IMR-90 (cell line): ENCODE results near the gene C11orf68. TPM values are rescaled to one million over a fixed set of nuclear protein-coding genes. Genes with fewer than 3 reads are reported as not detected.

Experiments
- ATAC-seq: fragments of 200-7000 bp; cut with Tn5 transposase; 2 replicates; pipeline ENCODE4 v1.9.1; 2020; ENCODE audit warnings: low read depth, mild to moderate bottlenecking, moderate library complexity
- BruUV-seq: library from RNA; stranded (reverse); fragments of 400-500 nt; replicated peaks from 2 replicates; lab custom pipeline; 2021; lab: Mats Ljungman, UMichigan
- CTCF ChIA-PET: fragments of 300-600 bp; formaldehyde crosslinking; extraction: SDS; loops from one replicate; lab custom pipeline; 2021; ENCODE audit warnings: antibody characterized with exemption; lab: Yijun Ruan, JAX
- POLR2A ChIA-PET: fragments of 300-600 bp; sonication (Branson Sonifier 250); formaldehyde crosslinking; loops from one replicate; lab custom pipeline; 2022; ENCODE audit warnings: antibody characterized with exemption; ENCODE audit not compliant: unreplicated experiment; lab: Charles Lee
- DNase-seq: peaks from one replicate; pipeline ENCODE4 v3.0.0; 2013
- H2AFZ ChIP-seq: replicated peaks from 2 replicates; pipeline ENCODE3; 2013; ENCODE audit warnings: low read length, mild to moderate bottlenecking; ENCODE audit not compliant: poor library complexity
- H2AK5ac ChIP-seq: 2 replicates; pipeline ENCODE4 v1.6.1; 2013; ENCODE audit warnings: low read depth, low read length, inconsistent platforms
- H2AK9ac ChIP-seq: replicated peaks from 2 replicates; pipeline ENCODE3; 2013; ENCODE audit warnings: mild to moderate bottlenecking, low read depth, low read length, moderate library complexity; ENCODE audit not compliant: poor library complexity
- H2BK120ac ChIP-seq: 2 replicates; pipeline ENCODE4 v1.6.1; 2013; ENCODE audit warnings: low read depth, low read length, inconsistent platforms
- H2BK15ac ChIP-seq: 3 replicates; pipeline ENCODE4 v1.6.1; 2013; ENCODE audit warnings: low read depth, low read length, inconsistent platforms
- H2BK20ac ChIP-seq: 2 replicates; pipeline ENCODE4 v1.6.1; 2013; ENCODE audit warnings: low read depth, mild to moderate bottlenecking, inconsistent platforms, low read length, moderate library complexity
- H2BK5ac ChIP-seq: 2 replicates; pipeline ENCODE4 v1.6.1; 2013; ENCODE audit warnings: mild to moderate bottlenecking, low read depth, low read length, inconsistent platforms; ENCODE audit not compliant: poor library complexity, severe bottlenecking
- H3K14ac ChIP-seq: replicated peaks from 2 replicates; pipeline ENCODE4 v1.6.1; 2013; ENCODE audit warnings: low read depth, low read length, inconsistent platforms
- H3K18ac ChIP-seq: 2 replicates; pipeline ENCODE4 v1.6.1; 2013; ENCODE audit warnings: low read depth, low read length, control low read depth
- H3K23ac ChIP-seq: 2 replicates; pipeline ENCODE4 v1.6.1; 2013; ENCODE audit warnings: low read depth, low read length, inconsistent platforms
- H3K27ac ChIP-seq: 2 replicates; pipeline ENCODE4 v1.5.1; 2013; ENCODE audit warnings: mild to moderate bottlenecking, control low read depth, low read length; ENCODE audit not compliant: insufficient read depth
- H3K27me3 ChIP-seq: 2 replicates; pipeline ENCODE4 v1.6.1; 2013; ENCODE audit warnings: low read length; ENCODE audit not compliant: control insufficient read depth, insufficient read depth
- H3K36me3 ChIP-seq: 2 replicates; pipeline ENCODE4 v1.6.1; 2013; ENCODE audit warnings: low read length, mixed read lengths; ENCODE audit not compliant: control insufficient read depth, insufficient read depth
- H3K4ac ChIP-seq: 2 replicates; pipeline ENCODE4 v1.6.1; 2013; ENCODE audit warnings: low read depth, low read length, inconsistent platforms
- H3K4me1 ChIP-seq: 2 replicates; pipeline ENCODE4 v1.6.1; 2013; ENCODE audit warnings: low read length, mixed read lengths; ENCODE audit not compliant: control insufficient read depth, insufficient read depth
- H3K4me2 ChIP-seq: 2 replicates; pipeline ENCODE4 v1.6.1; 2013; ENCODE audit warnings: low read depth, mild to moderate bottlenecking, control low read depth, low read length, moderate library complexity
- H3K4me3 ChIP-seq: 2 replicates; pipeline ENCODE4 v1.5.1; 2013; ENCODE audit warnings: low read depth, mild to moderate bottlenecking, control low read depth, low read length, moderate library complexity; ENCODE audit not compliant: insufficient read depth
- H3K56ac ChIP-seq: 2 replicates; pipeline ENCODE4 v1.6.1; 2013; ENCODE audit warnings: low read length, inconsistent platforms; ENCODE audit not compliant: insufficient read depth; ENCODE audit errors: extremely low read depth
- H3K79me1 ChIP-seq, 2 experiments: 2 replicates each; pipeline ENCODE4 v1.6.1; 2013; ENCODE audit warnings: low read length in 2 of 2, inconsistent platforms in 1 of 2, low read depth in 1 of 2
- H3K9ac ChIP-seq: 2 replicates; pipeline ENCODE4 v1.6.1; 2013; ENCODE audit warnings: low read depth, low read length, control low read depth
- H3K9me1 ChIP-seq: 2 replicates; pipeline ENCODE4 v1.6.1; 2013; ENCODE audit warnings: low read length, inconsistent platforms; ENCODE audit not compliant: insufficient read depth
- H3K9me3 ChIP-seq: 2 replicates; pipeline ENCODE4 v1.6.1; 2013; ENCODE audit warnings: low read length; ENCODE audit not compliant: control insufficient read depth, insufficient read depth
- H4K20me1 ChIP-seq: 2 replicates; pipeline ENCODE4 v1.6.1; 2013; ENCODE audit warnings: low read length, inconsistent platforms; ENCODE audit not compliant: insufficient read depth
- H4K5ac ChIP-seq: 2 replicates; pipeline ENCODE4 v1.6.1; 2013; ENCODE audit warnings: mild to moderate bottlenecking, low read depth, low read length, control low read depth
- H4K8ac ChIP-seq, 2 experiments: 2 replicates each; pipeline ENCODE4 v1.6.1; 2013; ENCODE audit warnings: low read depth in 2 of 2, low read length in 2 of 2, control low read depth in 1 of 2, inconsistent platforms in 1 of 2
- H4K91ac ChIP-seq: 2 replicates; pipeline ENCODE4 v1.6.1; 2013; ENCODE audit warnings: low read depth, low read length, inconsistent platforms; ENCODE audit not compliant: insufficient read depth
- BHLHE40 ChIP-seq: fragments of 150-350 bp; IDR thresholded peaks from 2 replicates; pipeline ENCODE4 v1.6.1; 2016; ENCODE audit warnings: mild to moderate bottlenecking, low read depth, low read length
- CEBPB ChIP-seq: IDR thresholded peaks from 2 replicates; pipeline ENCODE4 v1.6.1; 2012; ENCODE audit warnings: low read depth, low read length, improper control_type of control experiment
- CHD1 ChIP-seq: IDR thresholded peaks from 2 replicates; pipeline ENCODE4 v1.6.1; 2012; ENCODE audit warnings: low read depth, low read length, improper control_type of control experiment
- ELK1 ChIP-seq: fragments of 150-350 bp; IDR thresholded peaks from 2 replicates; pipeline ENCODE4 v1.6.1; 2016; ENCODE audit warnings: low read depth, mild to moderate bottlenecking, low read length, moderate library complexity, borderline replicate concordance
- FOS ChIP-seq: fragments of 150-350 bp; IDR thresholded peaks from 2 replicates; pipeline ENCODE4 v1.6.1; 2016; ENCODE audit warnings: low read depth, low read length
- MAFK ChIP-seq: IDR thresholded peaks from 2 replicates; pipeline ENCODE4 v1.6.1; 2012; ENCODE audit warnings: low read depth, low read length, improper control_type of control experiment
- MAZ ChIP-seq: IDR thresholded peaks from 2 replicates; pipeline ENCODE4 v1.6.1; 2012; ENCODE audit warnings: low read depth, mild to moderate bottlenecking, low read length, improper control_type of control experiment, moderate library complexity, borderline replicate concordance
- MXI1 ChIP-seq: IDR thresholded peaks from 2 replicates; pipeline ENCODE4 v1.6.1; 2012; ENCODE audit warnings: low read depth, mild to moderate bottlenecking, low read length, moderate library complexity, borderline replicate concordance
- NFE2L2 ChIP-seq: fragments of 150-350 bp; IDR thresholded peaks from 2 replicates; pipeline ENCODE4 v1.6.1; 2016; ENCODE audit warnings: low read depth, mild to moderate bottlenecking, low read length
- POLR2A ChIP-seq: IDR thresholded peaks from 2 replicates; pipeline ENCODE4 v1.6.1; 2012; ENCODE audit warnings: mild to moderate bottlenecking, low read depth, low read length
- RAD21 ChIP-seq: IDR thresholded peaks from 2 replicates; pipeline ENCODE4 v1.6.1; 2012; ENCODE audit warnings: low read length, improper control_type of control experiment
- RFX5 ChIP-seq: IDR thresholded peaks from 2 replicates; pipeline ENCODE4 v1.8.0; 2012; ENCODE audit warnings: low read depth, mild to moderate bottlenecking, low read length, moderate library complexity
- SMC3 ChIP-seq: fragments of 150-350 bp; IDR thresholded peaks from 2 replicates; pipeline ENCODE4 v1.6.1; 2016; ENCODE audit warnings: low read depth, mild to moderate bottlenecking, antibody characterized with exemption, low read length, moderate library complexity
- whole genome bisulfite sequencing, 2 experiments: methylation state at CpG; one replicate each; pipeline versions ENCODE4 v1.1.5 to v1.1.7; 2013; ENCODE audit warnings: missing lambda C conversion rate in 2 of 2; ENCODE audit not compliant: insufficient read length in 1 of 2; ENCODE audit errors: extremely low coverage in 2 of 2; 5-methylcytosine and 5-hydroxymethylcytosine counted together
- dilution Hi-C: fragments of 300-500 bp; cut with HindIII; formaldehyde crosslinking; loops from one replicate; pipeline ENCODE4 v1.14.3; 2018; ENCODE audit warnings: low sequenced_read_pairs; ENCODE audit not compliant: unreplicated experiment
- in situ Hi-C: fragments of 300-500 bp; cut with MboI; formaldehyde crosslinking; loops from 3 replicates; pipeline ENCODE4 v1.14.3; 2019; ENCODE audit warnings: low sequenced_read_pairs, inconsistent platforms, mixed read lengths
- intact Hi-C: fragments of 100-400 bp; cut with micrococcal nuclease; formaldehyde crosslinking; loops from 2 replicates; pipeline ENCODE4 v1.10.0; 2022
- polyA plus RNA-seq, 3 experiments: library from polyadenylated mRNA; depleted of rRNA; stranded (reverse); fragments of >200 nt; gene quantifications; 2 replicates each; pipeline ENCODE4 v1.2.3, GENCODE V29; 2012; ENCODE audit warnings: low replicate concordance in 1 of 3
- total RNA-seq: library from RNA; depleted of rRNA; stranded (reverse); fragments of >200 nt; gene quantifications from 2 replicates; pipeline ENCODE4 v1.2.3, GENCODE V29; 2012
- TF ChIP-seq, protein P1 (sequence below): fragments of 150-350 bp; IDR thresholded peaks from 2 replicates; pipeline ENCODE4 v1.6.1; 2017; ENCODE audit warnings: mild to moderate bottlenecking, antibody characterized with exemption, low read length, low read depth

C11orf68 gene
- total and polyA plus RNA-seq, 2 of the 4 experiments (the other 2 are of a cell fraction), result 20.3 to 104 TPM

DNA sequence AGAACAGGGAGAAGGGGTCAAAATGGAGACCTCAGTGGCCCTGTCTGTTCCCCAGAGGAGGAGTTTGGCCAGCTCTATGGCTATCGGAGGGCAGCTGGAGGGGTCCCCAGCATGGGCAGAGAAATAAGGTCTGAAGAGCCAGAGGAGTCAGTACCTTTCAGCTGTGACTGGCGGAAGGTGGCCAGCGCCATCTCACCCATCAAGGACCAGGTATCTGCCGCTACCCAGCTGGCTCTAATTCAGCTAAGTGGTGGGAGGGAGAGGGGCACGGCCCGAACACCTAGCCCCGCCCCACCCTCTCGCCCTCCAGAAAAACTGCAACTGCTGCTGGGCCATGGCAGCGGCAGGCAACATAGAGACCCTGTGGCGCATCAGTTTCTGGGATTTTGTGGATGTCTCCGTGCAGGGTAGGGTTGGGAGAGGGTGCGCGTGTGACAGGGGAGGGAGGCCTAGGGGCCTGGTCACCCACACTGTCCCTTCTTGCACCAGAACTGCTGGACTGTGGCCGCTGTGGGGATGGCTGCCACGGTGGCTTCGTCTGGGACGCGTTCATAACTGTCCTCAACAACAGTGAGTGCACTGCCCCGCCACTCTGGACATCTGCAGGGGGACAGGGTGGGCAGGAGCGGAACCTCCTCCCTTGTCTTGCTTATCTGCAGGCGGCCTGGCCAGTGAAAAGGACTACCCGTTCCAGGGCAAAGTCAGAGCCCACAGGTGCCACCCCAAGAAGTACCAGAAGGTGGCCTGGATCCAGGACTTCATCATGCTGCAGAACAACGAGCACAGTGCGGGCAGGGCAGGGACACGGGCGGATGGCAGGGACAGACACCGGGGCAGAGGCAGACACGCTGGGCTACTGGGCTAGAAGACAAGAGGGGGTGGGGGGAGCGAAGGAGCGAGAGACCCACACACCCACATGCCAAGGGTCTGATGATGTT is 36.5 kb downstream of the C11orf68 start (continued):
- TF ChIP-seq, protein P1, sequence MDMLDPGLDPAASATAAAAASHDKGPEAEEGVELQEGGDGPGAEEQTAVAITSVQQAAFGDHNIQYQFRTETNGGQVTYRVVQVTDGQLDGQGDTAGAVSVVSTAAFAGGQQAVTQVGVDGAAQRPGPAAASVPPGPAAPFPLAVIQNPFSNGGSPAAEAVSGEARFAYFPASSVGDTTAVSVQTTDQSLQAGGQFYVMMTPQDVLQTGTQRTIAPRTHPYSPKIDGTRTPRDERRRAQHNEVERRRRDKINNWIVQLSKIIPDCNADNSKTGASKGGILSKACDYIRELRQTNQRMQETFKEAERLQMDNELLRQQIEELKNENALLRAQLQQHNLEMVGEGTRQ, result no peak
- no peak for TF ChIP-seq FOS

GRCh38 chr11:65880844-65881421 is 37.9 kb downstream of the C11orf68 start:
- Histone ChIP-seq H4K20me1 (peaks cover 12% of the 10 kb centered on the region; the same call in 1 of the 2 replicates), H3K18ac (no peak overlapping the region), H2BK5ac (no peak overlapping the region), H3K79me1 (peaks cover 9 to 32% of the 10 kb centered on the region in 2 experiments), H2AFZ (peak overlapping the region; percentile 32), H2AK5ac (peak overlapping the region; percentile 67), H3K4me2 (no peak overlapping the region), H3K36me3 (peaks cover 34% of the 10 kb centered on the region), H3K4me3 (no peak overlapping the region), H3K4me1 (no peaks in the 10 kb centered on the region; the same call in 1 of the 2 replicates), H4K8ac (peak overlapping the region in 1 of 2 experiments; percentile 28; a peak in 1 of 4 replicates), H3K27me3 (no peaks in the 10 kb centered on the region), H2AK9ac (no peak overlapping the region), H4K91ac (no peak overlapping the region), H3K56ac (no peak overlapping the region), H3K27ac (no peak overlapping the region), H2BK15ac (no peak overlapping the region), H3K9ac (no peak overlapping the region), H3K9me1 (peaks cover 8% of the 10 kb centered on the region), H3K14ac (0 out of 2 replicates have a peak overlapping the region, but pooled peaks have one; percentile 21), H4K5ac (no peak overlapping the region), H3K4ac (0 out of 2 replicates have a peak overlapping the region, but pooled peaks have one; percentile 3), H2BK20ac (no peak overlapping the region), H2BK120ac (no peak overlapping the region), H3K23ac (peak overlapping the region; percentile 59; the same call in 1 of the 2 replicates), H3K9me3 (no peaks in the 10 kb centered on the region)
- in situ Hi-C loops (loop anchor here (5.0 kb wide), 1 partner anchor 106 kb away; no protein-coding TSS in a partner anchor), intact Hi-C loops (no loop called here), dilution Hi-C loops (no loop called here)
- 100% methylated on average over 1 of the region's 7 CpGs; no CpG with 5 or more reads in 1 of the 2 experiments for WGBS, 2 experiments
- BruUV-seq, result no TSS peak
- ChIA-PET CTCF (no interaction called here), POLR2A (no interaction called here)
- no peak for ATAC-seq
- DNase-seq, result no peak
- TF ChIP-seq MAFK (no peak), SMC3 (no peak), POLR2A (no peak), MXI1 (no peak), FOS (no peak), BHLHE40 (no peak), CEBPB (no peak), MAZ (no peak), CHD1 (no peak), NFE2L2 (no peak), RFX5 (no peak), RAD21 (no peak), ELK1 (no peak)
